Mucosa of descending colon (tissue), 3 donors: ENCODE data around the gene PDE6A. TPM values are rescaled to one million over a fixed set of nuclear protein-coding genes. Genes with fewer than 3 reads are reported as not detected.

Source experiments
- ATAC-seq: fragments of 200-7000 bp; cut with Tn5 transposase; one replicate; pipeline ENCODE4 v1.9.1; 2020; ENCODE audit warnings: mild to moderate bottlenecking, moderate library complexity
- DNase-seq, 3 donors: peaks; one replicate each; pipeline ENCODE4 v3.0.0-alpha.2; 2020
- H3K36me3 ChIP-seq: fragments of 200-600 bp; one replicate; pipeline ENCODE4 v1.8.0; 2021; ENCODE audit warnings: low read depth, mild to moderate bottlenecking
- H3K4me1 ChIP-seq: fragments of 200-600 bp; one replicate; pipeline ENCODE4 v1.8.0; 2021; ENCODE audit warnings: low read depth, mild to moderate bottlenecking
- H3K4me3 ChIP-seq: fragments of 200-600 bp; one replicate; pipeline ENCODE4 v1.8.0; 2021; ENCODE audit warnings: mild to moderate bottlenecking
- H3K9me3 ChIP-seq: fragments of 200-600 bp; one replicate; pipeline ENCODE4 v1.8.0; 2021; ENCODE audit warnings: mild to moderate bottlenecking
- CTCF ChIP-seq: fragments of 200-600 bp; IDR thresholded peaks from one replicate; pipeline ENCODE4 v1.8.0; 2022; ENCODE audit warnings: antibody characterized with exemption, mild to moderate bottlenecking
- intact Hi-C, 2 donors: fragments of 100-400 bp; cut with DNase I in 1 of 2; cut with micrococcal nuclease in 1 of 2; formaldehyde crosslinking; loops; one replicate each; pipeline versions ENCODE4 v1.11.0 to v1.11.1; 2022; cut with DNase I, micrococcal nuclease
- total RNA-seq, 3 donors: library from RNA; stranded (reverse); fragmentation: NEBNext Ultra II Directional in 2 of 3; extraction: Animal tissue kit (Norgen Biotek cat#: 25700) in 2 of 3; gene quantifications; one replicate each; pipeline versions ENCODE4 v1.2.1 to v1.2.4, GENCODE V29; 2021 to 2023
- donor health status: DM: no; HTN: no; CAD: no; lungs with moderate emphysema.
- donor health status: DM: no; HTN: no; CAD: no.
- donor health status: DM: no; HTN: yes; CAD: no.

PDE6A gene
- total RNA-seq, 3 donors from 2014 or later, result 1.6 to 7.3 (median 3.4) TPM

GRCh38 chr5:149959406-149960236 lies 15.0 kb upstream of the PDE6A start:
- Histone ChIP-seq H3K4me1 (peaks cover 24% of the 10 kb centered on the region), H3K9me3 (no peaks in the 10 kb centered on the region), H3K36me3 (no peaks in the 10 kb centered on the region), H3K4me3 (no peak overlapping the region)
- ATAC-seq, result peak; percentile 1
- DNase-seq, result peak in 1 of 3 donors; percentile 50
- intact Hi-C loops, result loop anchor here in 1 of 2 donors (5.0 kb wide), 1 partner anchor 107 kb away; no protein-coding TSS in a partner anchor
- no peak for TF ChIP-seq CTCF

- intact Hi-C loops, result no loop called here
- Histone ChIP-seq H3K4me1 (peaks cover 24% of the 10 kb centered on the region), H3K9me3 (no peaks in the 10 kb centered on the region), H3K36me3 (no peaks in the 10 kb centered on the region), H3K4me3 (no peak overlapping the region)
- DNase-seq (peak in 1 of 3 donors; percentile 33), ATAC-seq (no peak)
- no peak for TF ChIP-seq CTCF
These were observed 13.3 kb upstream of the PDE6A start for GRCh38 chr5:149957855-149958254.

- DNase-seq (no peak), ATAC-seq (peak; percentile 13)
- TF ChIP-seq CTCF, result no peak
- intact Hi-C loops, result no loop called here
- Histone ChIP-seq H3K9me3 (no peaks in the 10 kb centered on the region), H3K4me3 (no peak overlapping the region), H3K4me1 (peaks cover 23% of the 10 kb centered on the region), H3K36me3 (no peaks in the 10 kb centered on the region)
These were observed 12.1 kb upstream of the PDE6A start for GRCh38 chr5:149956685-149957084.

GRCh38 chr5:149954798-149955197 lies 10.2 kb upstream of the PDE6A start:
- no peaks in the 10 kb centered on the region for H3K36me3 ChIP-seq
- intact Hi-C loops, result no loop called here
- H3K4me1 ChIP-seq, result peaks cover 13% of the 10 kb centered on the region
- no peak for TF ChIP-seq CTCF
- no peak for DNase-seq
- ATAC-seq, result no peak
- no peaks in the 10 kb centered on the region for H3K9me3 ChIP-seq
- no peak overlapping the region for H3K4me3 ChIP-seq

GRCh38 chr5:149953436-149954121 lies 9.0 kb upstream of the PDE6A start:
- intact Hi-C loops, result no loop called here
- no peak for TF ChIP-seq CTCF
- DNase-seq (no peak), ATAC-seq (no peak)
- peaks cover 12% of the 10 kb centered on the region for H3K4me1 ChIP-seq
- H3K4me3 ChIP-seq, result no peak overlapping the region
- no peaks in the 10 kb centered on the region for H3K9me3 ChIP-seq
- no peaks in the 10 kb centered on the region for H3K36me3 ChIP-seq
